Ecto neural progenitor cell (in vitro differentiated cells): ENCODE data around the gene SMCO3.
"Not testable (repeated sequence)": the region's sequence is repeated elsewhere in the genome, so short reads cannot be mapped to it uniquely, and the experiment has no call there.

Experiments used
- DNase-seq: peaks from one replicate; pipeline ENCODE4 v3.0.0-alpha.2; 2018; ENCODE audit warnings: low spot score

The SMCO3 gene

DNA sequence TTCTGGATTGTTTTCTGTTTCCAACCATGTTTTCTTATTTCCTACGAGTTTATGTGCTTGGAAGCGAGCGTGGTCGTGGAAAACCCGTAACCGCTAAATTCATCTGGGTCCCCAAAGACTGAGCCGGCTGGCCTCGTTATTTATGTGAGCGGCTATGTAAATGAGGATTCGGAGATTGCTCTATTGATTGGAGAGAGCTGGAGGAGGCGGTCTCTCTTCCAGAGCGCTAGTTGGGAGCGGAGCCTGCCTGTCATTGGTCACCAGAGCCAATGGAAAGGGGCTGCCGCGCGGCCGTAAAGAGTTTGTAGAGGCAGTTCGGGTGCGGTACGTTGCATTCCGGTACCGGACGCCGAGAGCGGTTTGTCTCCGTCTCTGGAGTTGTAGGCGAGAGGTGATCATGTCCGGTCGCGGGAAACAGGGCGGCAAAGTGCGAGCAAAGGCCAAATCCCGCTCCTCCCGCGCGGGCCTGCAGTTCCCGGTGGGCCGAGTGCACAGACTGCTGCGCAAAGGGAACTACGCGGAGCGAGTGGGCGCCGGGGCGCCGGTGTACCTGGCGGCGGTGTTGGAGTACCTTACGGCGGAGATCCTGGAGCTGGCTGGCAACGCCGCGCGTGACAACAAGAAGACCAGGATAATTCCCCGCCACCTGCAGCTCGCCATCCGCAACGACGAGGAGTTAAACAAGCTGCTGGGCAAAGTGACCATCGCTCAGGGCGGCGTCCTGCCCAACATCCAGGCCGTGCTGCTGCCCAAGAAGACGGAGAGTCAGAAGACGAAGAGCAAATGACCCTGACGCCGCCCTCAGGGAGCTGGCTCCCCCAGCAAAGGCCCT, 39.7 kb downstream of the SMCO3 start:
- peak; percentile 96 for DNase-seq

DNA sequence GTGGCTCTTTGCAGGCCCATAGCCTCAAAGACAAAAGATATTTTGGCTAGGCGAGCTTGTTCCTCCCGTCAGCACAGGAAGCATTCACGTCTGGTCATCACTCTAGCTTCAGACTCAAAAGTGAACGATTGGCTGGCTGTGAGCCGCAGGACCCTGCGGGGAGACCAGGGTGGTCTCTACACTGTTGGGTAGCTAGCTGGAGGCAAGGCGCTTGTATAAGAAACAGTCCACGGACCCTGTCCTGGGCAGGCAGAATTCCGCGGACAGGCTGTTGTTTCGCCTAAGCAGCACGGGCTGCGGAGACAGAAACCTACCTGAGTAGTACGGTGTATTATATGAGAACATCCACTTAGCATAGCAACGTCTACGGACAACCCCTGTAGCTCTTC, 40.3 kb downstream of the SMCO3 start:
- DNase-seq: peak; percentile 84

- DNase-seq: no peak
These were observed 41.0 kb downstream of the SMCO3 start for GRCh38 chr12:14772946-14773345.

DNA sequence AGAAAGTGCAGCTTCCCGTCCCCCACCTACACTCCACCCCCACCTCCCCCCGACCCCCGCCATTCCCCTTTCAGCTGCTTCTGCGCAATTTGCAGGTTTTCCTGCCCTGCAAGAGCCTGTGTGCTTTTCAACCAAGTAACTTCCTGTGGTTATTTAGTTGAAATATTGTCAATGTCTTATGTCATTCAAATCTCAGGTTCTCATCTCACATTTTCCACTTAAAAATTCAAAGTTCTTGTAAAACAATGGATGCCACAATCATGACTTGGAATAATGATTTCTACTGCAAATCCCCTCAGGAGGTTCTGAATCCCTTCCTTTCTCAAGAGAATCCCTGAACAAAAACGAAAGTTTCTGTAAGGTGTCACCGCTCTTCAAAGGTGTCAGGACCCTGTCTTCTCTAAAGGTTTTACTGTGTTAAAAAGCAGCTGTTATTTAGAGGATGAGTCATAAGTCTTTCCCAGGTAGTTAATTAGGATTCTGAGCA, 42.3 kb downstream of the SMCO3 start:
- peak; percentile 57 for DNase-seq

- DNase-seq: peak; percentile 96
These were observed 43.2 kb downstream of the SMCO3 start for GRCh38 chr12:14770496-14771461.

DNA sequence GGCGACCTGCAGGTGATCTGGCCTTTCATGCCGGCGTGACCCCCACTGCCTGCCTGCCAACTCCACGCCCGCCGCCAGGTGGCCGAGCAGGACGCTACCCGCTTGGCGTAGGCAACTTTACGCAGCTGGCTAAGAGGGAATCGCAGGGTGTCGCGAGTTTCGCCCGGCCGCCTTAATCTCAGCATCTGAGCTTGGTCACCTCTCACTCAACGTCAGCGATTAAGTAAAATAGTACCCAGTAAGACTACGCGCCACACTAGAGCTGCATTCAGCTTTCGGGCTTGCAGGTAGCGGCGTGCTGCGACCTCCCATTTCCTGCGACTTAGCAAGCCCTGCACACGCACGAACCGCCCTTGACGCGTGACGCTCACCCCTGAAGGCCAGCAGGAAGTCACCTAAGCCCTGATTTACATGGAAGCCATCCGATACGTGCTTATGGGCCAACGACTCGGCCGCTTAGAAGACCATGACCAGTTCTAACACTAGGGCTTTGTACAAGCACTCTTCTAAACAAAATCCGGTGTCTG, 44.0 kb downstream of the SMCO3 start:
- DNase-seq: peak; percentile 92

- peak; percentile 82 for DNase-seq
These were observed 44.5 kb downstream of the SMCO3 start for GRCh38 chr12:14769466-14769968.

DNA sequence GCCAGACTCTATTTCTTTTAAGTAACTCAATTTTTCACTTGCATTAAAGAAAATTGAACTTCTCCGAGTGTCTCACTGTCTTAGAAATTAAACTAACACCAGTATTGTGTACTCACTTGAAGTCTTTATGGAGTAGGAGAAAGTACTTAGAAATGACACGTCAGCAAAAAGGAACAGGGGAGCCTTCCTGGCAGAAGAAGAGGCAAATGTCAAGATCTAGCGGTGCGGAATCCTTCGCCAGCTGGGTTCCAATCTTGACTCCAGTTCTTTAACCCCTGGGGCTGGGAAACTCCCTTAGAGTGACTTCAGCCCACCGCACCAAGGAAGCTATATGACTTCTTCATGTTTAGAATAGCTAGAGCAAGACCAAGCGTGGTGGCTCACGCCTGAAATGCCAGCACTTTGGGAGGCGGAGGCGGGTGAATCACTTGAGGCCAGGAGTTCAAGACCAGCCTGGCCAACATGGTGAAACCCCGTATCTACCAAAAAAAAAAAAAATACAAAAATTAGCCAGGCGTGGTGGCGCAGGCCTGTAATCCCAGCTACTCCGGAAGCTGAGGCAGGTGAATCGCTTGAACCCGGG, 45.1 kb downstream of the SMCO3 start:
- peak; percentile 56 for DNase-seq

DNA sequence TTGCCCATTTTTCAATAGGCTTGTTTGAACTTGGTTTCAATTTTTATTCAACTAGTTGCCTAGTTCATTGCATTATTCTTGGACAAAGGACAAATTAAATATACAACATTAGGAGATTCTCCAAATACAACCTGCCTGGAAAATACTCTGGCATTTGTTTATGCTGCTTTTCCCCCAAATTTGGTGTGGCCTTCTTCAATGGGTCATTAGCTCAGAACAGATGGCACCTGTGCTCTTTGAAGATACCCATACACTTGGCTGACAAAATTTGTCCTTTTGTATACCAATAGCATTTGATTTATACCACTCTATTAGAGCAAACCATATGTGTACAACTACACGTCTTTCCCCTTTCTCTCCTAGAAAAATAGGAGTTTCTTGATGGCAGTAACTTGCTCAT, 46.4 kb downstream of the SMCO3 start:
- DNase-seq: no peak

DNA sequence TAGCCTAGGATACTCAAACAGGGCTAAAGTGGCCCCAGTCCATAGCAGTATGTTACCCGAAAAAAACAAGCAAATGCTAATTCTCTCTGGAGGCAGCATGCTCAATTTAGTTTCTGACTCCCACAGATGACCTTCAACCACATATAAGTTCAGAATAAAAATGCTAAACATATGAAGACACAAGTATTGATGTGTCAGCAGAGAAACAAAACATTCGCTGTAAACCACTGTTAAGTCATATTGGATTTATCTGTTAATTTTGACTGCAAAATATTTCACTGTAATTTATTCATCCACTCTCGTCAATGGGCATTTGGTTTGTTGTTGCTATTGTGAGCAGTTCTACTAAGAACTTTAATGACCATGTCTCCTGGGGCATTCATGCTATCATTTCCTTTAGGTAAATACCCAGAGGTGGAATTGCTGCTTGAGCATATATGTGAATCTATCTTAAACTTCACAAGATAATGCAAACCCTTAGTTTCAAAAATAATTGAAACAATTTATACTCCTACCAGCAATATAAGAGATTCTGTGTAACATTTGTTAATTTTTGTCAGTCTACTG, 47.2 kb downstream of the SMCO3 start:
- DNase-seq: no peak

DNA sequence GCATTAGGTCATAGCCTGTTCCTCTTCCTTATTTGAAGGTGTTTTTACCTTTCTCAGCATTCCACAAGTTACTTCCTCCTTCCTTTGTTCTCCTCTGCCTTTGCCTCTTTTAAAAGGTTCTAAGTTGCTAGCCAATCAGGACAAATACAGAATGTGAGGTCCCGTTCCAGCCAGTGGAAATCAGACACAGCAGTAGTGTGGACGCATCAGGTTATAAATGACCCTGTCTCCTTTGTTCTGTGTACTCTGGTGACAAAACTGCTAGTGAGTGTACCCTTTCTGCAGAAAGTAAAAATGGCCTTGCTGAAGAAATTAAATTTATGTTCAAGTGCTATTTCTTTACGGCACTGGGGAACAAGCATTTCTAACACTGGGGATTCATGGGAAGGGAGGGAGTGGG, 48.0 kb downstream of the SMCO3 start:
- not testable (repeated sequence) for DNase-seq

DNA sequence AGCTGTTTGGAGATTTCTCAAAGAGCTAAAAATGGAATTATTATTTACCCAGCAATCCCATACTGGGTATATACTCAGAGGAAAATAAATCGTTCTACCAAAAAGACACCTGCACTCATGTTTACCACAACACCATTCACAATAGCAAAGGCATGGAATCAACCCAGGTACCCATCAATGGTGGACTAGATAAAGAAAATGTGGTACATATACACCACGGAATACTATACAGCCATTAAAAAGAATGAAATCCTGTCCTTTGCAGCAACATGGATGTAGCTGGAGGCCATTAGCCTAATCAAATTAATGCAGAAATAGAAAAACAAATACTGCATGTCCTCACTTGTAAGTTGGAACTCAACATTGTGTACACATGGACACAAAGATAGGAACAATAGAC, 48.6 kb downstream of the SMCO3 start:
- no peak for DNase-seq

GRCh38 chr12:14759711-14760280, 54.2 kb downstream of the SMCO3 start:
- DNase-seq: not testable (repeated sequence)

DNA sequence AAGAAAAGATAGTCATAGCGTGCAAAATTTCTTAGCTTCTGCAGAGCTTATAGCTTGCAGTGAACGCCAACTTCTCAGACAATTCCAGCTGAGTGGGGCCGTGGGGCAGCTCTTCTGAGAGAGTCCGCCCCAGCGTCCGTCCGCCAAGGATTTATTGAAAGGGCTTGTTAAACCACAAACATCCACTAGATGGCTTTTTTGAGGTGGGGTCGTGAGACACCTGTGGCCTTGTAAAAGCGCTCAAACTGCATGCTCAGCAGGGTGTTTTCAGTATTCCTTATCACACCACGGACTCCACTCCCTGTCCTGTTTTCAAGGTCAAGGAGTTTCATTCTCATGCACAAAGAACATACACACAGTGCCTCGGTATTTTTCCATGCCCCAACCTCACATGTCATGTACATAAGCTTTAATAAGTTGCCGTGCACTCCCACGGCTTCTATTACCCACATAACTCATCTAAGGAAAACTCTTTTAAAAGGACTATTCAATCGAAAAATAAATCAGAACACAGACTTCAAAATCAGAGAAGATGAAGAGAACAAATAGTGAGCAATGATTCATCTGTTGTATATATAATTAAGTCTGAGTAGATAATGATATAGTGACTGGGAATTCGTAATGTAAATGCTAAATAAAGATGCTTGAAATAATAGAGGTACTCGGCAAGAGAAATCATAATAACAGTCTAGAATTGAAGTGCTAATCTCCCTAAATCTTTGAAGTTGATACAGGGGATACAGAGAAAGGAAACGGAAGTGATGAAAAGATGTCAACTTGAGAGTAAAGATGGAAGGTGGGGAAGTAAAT, 57.4 kb downstream of the SMCO3 start:
- peak; percentile 66 for DNase-seq
